Activated CD8-positive, alpha-beta T cell treated with anti-CD3 and anti-CD28 coated beads for 36 hours (primary cell): Measurements from ENCODE around the gene GRID2. TPM values are rescaled to one million over a fixed set of nuclear protein-coding genes. Genes with fewer than 3 reads are reported as not detected.

Experiments used
- ATAC-seq: fragments of 200-7000 bp; cut with Tn5 transposase; one replicate; pipeline ENCODE4 v1.10.0; 2021; ENCODE audit warnings: mild to moderate bottlenecking, moderate library complexity
- CTCF ChIA-PET: fragments of 350-600 bp; sonication (Branson Sonifier 250); formaldehyde crosslinking; loops from one replicate; lab custom pipeline; 2021; ENCODE audit warnings: antibody characterized with exemption; lab: Charles Lee
- POLR2A ChIA-PET: fragments of 350-600 bp; sonication (Branson Sonifier 250); formaldehyde crosslinking; loops from one replicate; lab custom pipeline; 2021; ENCODE audit warnings: antibody characterized with exemption; lab: Charles Lee
- DNase-seq: peaks from one replicate; pipeline ENCODE4 v3.0.0-alpha.2; 2020
- H3K27ac Mint-ChIP-seq: one replicate; pipeline ENCODE4 v1.8.0; 2021; ENCODE audit warnings: mild to moderate bottlenecking, mixed read lengths
- H3K27me3 Mint-ChIP-seq: one replicate; pipeline ENCODE4 v1.8.0; 2021; ENCODE audit warnings: mixed read lengths
- H3K36me3 Mint-ChIP-seq: one replicate; pipeline ENCODE4 v1.8.0; 2021; ENCODE audit warnings: low read depth, mixed read lengths
- H3K4me1 Mint-ChIP-seq: one replicate; pipeline ENCODE4 v1.8.0; 2021; ENCODE audit warnings: low read depth, mixed read lengths
- H3K4me3 Mint-ChIP-seq: one replicate; pipeline ENCODE4 v1.8.0; 2021; ENCODE audit warnings: mild to moderate bottlenecking, moderate library complexity, mixed read lengths
- H3K9me3 Mint-ChIP-seq: one replicate; pipeline ENCODE4 v1.8.0; 2021; ENCODE audit warnings: mixed read lengths
- CTCF ChIP-seq: fragments of 200-600 bp; IDR thresholded peaks from one replicate; pipeline ENCODE4 v1.8.0; 2022; ENCODE audit warnings: antibody characterized with exemption, mild to moderate bottlenecking
- intact Hi-C: fragments of 100-400 bp; cut with micrococcal nuclease; formaldehyde crosslinking; loops from one replicate; pipeline ENCODE4 v1.10.0; 2022
- total RNA-seq, 2 experiments: library from RNA; stranded (reverse); gene quantifications; one replicate each; pipeline ENCODE4 v1.2.3, GENCODE V29; 2021

GRID2 gene
- total RNA-seq, 2 experiments from 2014 or later, result not detected

- intact Hi-C loops, result no loop called here
- DNase-seq, result no peak
- ChIA-PET CTCF (no interaction called here), POLR2A (no interaction called here)
- Mint-ChIP-seq H3K9me3 (no peaks in the 10 kb centered on the region), H3K27me3 (no peaks in the 10 kb centered on the region), H3K27ac (no peak overlapping the region), H3K4me1 (no peaks in the 10 kb centered on the region), H3K4me3 (no peak overlapping the region), H3K36me3 (no peaks in the 10 kb centered on the region)
- no peak for TF ChIP-seq CTCF
- ATAC-seq, result no peak
Observed at GRCh38 chr4:93688978-93689377, 1385.2 kb downstream of the GRID2 start.

GRCh38 chr4:93693141-93693540, 1389.4 kb downstream of the GRID2 start:
- intact Hi-C loops, result no loop called here
- Mint-ChIP-seq H3K36me3 (no peaks in the 10 kb centered on the region), H3K4me3 (no peak overlapping the region), H3K27me3 (no peaks in the 10 kb centered on the region), H3K9me3 (peaks cover 3% of the 10 kb centered on the region), H3K27ac (no peak overlapping the region), H3K4me1 (no peaks in the 10 kb centered on the region)
- ChIA-PET CTCF (no interaction called here), POLR2A (no interaction called here)
- ATAC-seq (no peak), DNase-seq (no peak)
- TF ChIP-seq CTCF, result no peak

GRCh38 chr4:93698686-93699085, 1394.9 kb downstream of the GRID2 start:
- no peak for ATAC-seq
- POLR2A ChIA-PET, result no interaction called here
- Mint-ChIP-seq H3K4me1 (no peaks in the 10 kb centered on the region), H3K27me3 (no peaks in the 10 kb centered on the region), H3K9me3 (peaks cover 3% of the 10 kb centered on the region), H3K4me3 (no peak overlapping the region), H3K27ac (no peak overlapping the region), H3K36me3 (no peaks in the 10 kb centered on the region)
- intact Hi-C loops, result no loop called here
- CTCF ChIA-PET, result no interaction called here
- DNase-seq, result no peak
- TF ChIP-seq CTCF, result no peak

- Mint-ChIP-seq H3K36me3 (no peaks in the 10 kb centered on the region), H3K9me3 (peaks cover 8% of the 10 kb centered on the region), H3K27me3 (no peaks in the 10 kb centered on the region), H3K4me1 (no peaks in the 10 kb centered on the region), H3K27ac (no peak overlapping the region), H3K4me3 (no peak overlapping the region)
- ATAC-seq (no peak), DNase-seq (no peak)
- ChIA-PET POLR2A (no interaction called here), CTCF (no interaction called here)
- no peak for TF ChIP-seq CTCF
- intact Hi-C loops, result no loop called here
Observed at GRCh38 chr4:93700571-93700970, 1396.8 kb downstream of the GRID2 start.

GRCh38 chr4:93710101-93710846, 1406.5 kb downstream of the GRID2 start:
- no peaks in the 10 kb centered on the region for H3K36me3 Mint-ChIP-seq
- no peaks in the 10 kb centered on the region for H3K4me1 Mint-ChIP-seq
- DNase-seq (no peak), ATAC-seq (no peak)
- peaks cover 9% of the 10 kb centered on the region for H3K9me3 Mint-ChIP-seq
- no peak for TF ChIP-seq CTCF
- intact Hi-C loops, result no loop called here
- ChIA-PET CTCF (no interaction called here), POLR2A (no interaction called here)
- H3K27me3 Mint-ChIP-seq, result no peaks in the 10 kb centered on the region
- no peak overlapping the region for H3K4me3 Mint-ChIP-seq
- no peak overlapping the region for H3K27ac Mint-ChIP-seq
